HG03520 (cell line): ENCODE results near the gene TRPV6.

Source experiments
- ATAC-seq: cut with Tn5 transposase; IDR thresholded peaks from one replicate; pipeline ENCODE4 v1.9.1; 2021; ENCODE audit warnings: mild to moderate bottlenecking, moderate library complexity; ENCODE audit not compliant: unreplicated experiment

The TRPV6 gene

GRCh38 chr7:142886866-142887265 lies 1.3 kb upstream of the TRPV6 start:
- no peak for ATAC-seq

- no peak for ATAC-seq
These were observed 1.3 kb downstream of the TRPV6 start for GRCh38 chr7:142884286-142884640.

- no peak for ATAC-seq
These were observed 1.8 kb downstream of the TRPV6 start for GRCh38 chr7:142883571-142884285.

- no peak for ATAC-seq
These were observed 2.4 kb downstream of the TRPV6 start for GRCh38 chr7:142883145-142883544.

DNA sequence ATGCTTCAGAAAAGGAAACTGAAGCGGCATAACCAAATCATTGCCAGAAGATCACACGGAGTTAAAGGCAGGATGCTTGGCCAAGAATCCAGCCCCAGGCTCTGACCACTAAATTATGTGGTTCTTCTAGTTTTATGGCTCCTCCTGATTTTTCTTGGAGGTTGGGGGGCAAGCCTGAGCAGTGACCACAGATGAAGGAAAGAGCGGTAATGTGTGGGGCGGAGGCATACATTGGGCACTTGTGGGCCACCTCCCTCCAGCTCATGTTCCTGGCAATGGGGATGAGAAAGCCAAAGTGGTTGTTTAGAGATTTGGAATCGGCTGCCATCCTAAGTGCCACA lies 3.2 kb downstream of the TRPV6 start:
- no peak for ATAC-seq

GRCh38 chr7:142881586-142882337 lies 3.8 kb downstream of the TRPV6 start:
- ATAC-seq = no peak

GRCh38 chr7:142880876-142881505 lies 4.6 kb downstream of the TRPV6 start:
- ATAC-seq = peak; percentile 66

GRCh38 chr7:142879060-142879459 lies 6.5 kb downstream of the TRPV6 start:
- ATAC-seq = no peak

DNA sequence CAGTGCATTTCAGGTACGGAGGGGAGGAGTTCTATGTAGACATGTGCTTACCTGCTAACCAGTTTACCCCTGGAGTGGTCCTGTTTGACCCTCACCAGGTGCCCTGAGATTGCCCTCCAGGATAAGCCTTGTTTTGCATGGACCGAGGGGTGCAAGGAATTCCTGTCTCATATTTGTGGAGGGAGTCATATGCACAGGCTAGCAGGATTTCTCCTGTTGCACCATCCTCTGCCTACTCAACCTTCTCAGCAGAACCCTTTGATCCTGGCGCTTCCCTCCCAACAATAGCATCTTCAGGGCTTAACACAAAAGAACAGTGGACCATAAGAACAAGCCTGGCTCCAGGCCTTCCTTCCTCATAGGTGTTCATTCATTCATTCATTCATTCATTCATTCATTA lies 7.2 kb downstream of the TRPV6 start:
- ATAC-seq = no peak

DNA sequence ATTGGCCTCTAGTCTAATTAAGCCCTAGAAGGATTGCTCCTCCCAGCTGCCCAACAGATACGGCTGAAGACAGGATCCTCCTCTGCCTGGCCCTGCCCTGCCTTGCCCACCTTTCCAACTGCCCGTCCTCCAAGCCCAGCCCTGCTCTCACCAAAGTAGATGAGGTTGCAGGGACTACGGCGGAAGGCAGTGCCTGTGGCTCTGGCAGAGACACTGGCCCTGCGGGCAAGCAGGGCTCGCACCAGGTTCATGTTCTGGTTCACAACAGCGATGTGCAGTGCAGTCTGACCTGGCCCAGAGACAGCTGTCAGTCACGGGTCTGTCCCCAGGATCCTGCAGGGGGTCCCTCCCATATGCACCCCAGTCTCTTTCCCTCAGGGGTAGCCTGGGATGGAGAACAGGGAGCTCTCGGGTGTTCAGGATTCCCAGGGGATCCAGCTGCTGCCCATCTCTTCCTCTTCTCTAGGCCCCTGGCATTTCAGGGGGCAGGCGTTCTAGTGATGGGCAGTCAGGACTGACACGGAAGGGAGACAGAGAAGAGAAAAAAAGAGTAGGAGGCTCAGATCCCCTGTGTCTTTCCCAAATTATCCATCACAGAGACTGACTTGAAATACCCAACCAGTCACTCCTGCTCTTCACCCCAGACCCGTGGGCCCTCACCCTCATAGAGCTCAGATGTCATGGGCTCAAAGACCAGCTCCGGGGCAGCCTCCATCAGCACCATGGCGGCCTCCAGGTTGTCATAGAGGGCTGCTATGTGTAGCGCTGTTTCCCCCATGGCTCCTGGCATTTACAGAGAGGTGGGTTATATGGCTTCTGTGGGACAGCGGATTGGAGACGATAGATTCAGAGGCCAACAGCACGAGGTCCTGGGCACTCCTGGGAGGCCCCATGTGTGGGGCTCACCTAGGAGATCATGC lies 8.3 kb downstream of the TRPV6 start:
- no peak for ATAC-seq

- no peak for ATAC-seq
These were observed 9.1 kb downstream of the TRPV6 start for GRCh38 chr7:142876236-142876960.

DNA sequence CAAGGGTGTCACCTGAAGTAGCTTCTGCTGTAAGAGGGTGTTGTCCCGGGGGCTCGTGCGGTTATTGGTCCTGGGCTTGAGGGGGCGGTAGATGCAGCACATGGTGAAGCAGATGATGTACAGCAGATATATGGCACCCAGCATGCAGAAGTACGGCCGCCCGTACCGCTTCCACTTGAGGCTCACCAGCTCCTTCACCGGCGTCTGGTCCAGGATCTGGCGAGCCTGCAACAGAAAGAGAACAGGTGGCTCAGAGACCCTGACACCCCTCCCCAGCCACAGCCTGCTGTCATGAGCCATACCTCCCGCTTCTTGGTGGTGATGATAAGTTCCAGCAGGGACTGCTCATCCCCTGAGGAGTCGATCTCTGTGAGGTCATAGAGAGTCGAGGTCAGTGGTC lies 10.1 kb downstream of the TRPV6 start:
- no peak for ATAC-seq

GRCh38 chr7:142874837-142875236 lies 10.7 kb downstream of the TRPV6 start:
- ATAC-seq = no peak

DNA sequence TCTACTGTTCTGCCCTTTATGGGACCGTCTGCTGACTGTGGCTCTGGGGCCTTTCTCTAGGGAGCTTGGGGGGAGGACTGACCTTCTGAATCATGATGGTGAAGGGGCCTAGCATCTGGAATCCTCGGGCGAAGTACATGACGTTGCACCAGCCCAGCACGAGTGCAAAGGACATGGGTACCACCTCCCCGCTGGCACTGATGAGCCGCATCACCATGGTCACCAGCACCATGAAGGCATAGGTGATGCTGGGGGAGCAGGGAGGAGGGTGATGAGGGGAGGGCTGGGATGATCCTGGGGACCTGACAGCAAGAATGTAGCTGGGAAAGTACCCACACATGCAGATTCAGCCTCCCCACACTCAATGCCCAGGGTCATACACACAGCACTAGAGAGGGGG lies 11.1 kb downstream of the TRPV6 start:
- no peak for ATAC-seq

- ATAC-seq = no peak
These were observed 11.7 kb downstream of the TRPV6 start for GRCh38 chr7:142873871-142874270.

GRCh38 chr7:142873281-142873784 lies 12.2 kb downstream of the TRPV6 start:
- peak; percentile 72 for ATAC-seq

GRCh38 chr7:142872106-142872675 lies 13.4 kb downstream of the TRPV6 start:
- no peak for ATAC-seq

GRCh38 chr7:142871260-142872105 lies 14.1 kb downstream of the TRPV6 start:
- ATAC-seq = no peak
